ENCODE measurements around the gene RELN.

RELN gene

GRCh38 chr7:104010052-104010909 lies 20.8 kb upstream of the RELN start:
- H3K27ac ChIP-seq, result no peak overlapping the region
- ChIA-PET CTCF (interaction anchor here (0.7 to 1.1 kb wide), 2 partner anchors 15 kb away, joined by 3 to 4 read pairs; no protein-coding TSS in a partner anchor), POLR2A (ENCODE audit: low non-redundant PET) (no interaction called here)
- no peak for DNase-seq (ENCODE audit: low spot score)
- TF ChIP-seq CTCF (conservative IDR thresholded peaks at IDR 0.05; ENCODE audit: low read depth), result no peak

DNA sequence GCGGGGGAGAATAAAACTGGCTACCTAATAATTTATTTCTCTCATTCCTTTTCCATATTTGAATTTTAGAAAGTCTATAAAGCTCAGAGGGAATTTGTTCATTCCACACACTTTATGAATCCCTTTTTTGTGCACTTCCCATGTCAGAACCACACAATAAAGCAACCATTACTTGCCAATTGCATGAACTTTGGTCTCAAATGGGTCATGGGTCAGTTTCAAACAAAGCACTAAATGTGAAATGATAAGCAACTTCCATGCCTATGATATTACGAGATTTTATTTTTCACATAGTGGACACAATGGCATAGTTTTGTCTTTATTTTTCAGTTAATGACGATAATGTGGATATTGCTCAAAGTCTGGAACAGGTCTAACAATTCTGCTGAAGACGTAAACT lies 18.6 kb upstream of the RELN start:
- DNase-seq (ENCODE audit: low spot score), result no peak
- ChIA-PET CTCF (no interaction called here), POLR2A (ENCODE audit: low non-redundant PET) (no interaction called here)
- no peak for TF ChIP-seq CTCF (conservative IDR thresholded peaks at IDR 0.05; ENCODE audit: low read depth)
- H3K27ac ChIP-seq, result no peak overlapping the region

- DNase-seq (ENCODE audit: low spot score), result no peak
- no peak for TF ChIP-seq CTCF (conservative IDR thresholded peaks at IDR 0.05; ENCODE audit: low read depth)
- ChIA-PET CTCF (interaction anchor here (0.6 kb wide), 1 partner anchor 14 kb away, joined by 3 read pairs; no protein-coding TSS in a partner anchor), POLR2A (ENCODE audit: low non-redundant PET) (no interaction called here)
- no peak overlapping the region for H3K27ac ChIP-seq
Observed at GRCh38 chr7:104007614-104008013, 18.2 kb upstream of the RELN start.

GRCh38 chr7:104005197-104005596 lies 15.7 kb upstream of the RELN start:
- CTCF ChIA-PET, result no interaction called here

DNA sequence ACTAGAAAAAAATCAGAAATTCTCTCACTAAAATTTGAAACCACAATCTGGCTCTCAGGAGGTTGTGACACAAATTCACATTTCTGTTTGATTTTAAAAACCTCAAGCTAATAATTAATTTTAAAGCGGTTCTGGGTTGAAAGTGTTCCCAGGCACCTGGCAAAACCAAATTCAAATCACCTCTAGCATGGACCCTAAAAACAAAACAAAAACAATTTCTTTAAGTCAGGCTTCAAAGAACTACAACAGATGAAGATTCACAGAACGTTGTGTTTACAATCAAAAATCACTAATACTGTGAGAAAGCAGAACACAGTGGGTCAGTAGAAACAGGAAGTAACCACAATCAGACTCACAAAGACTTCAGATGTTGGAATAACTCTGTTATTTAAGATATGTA lies 7.2 kb upstream of the RELN start:
- ChIA-PET POLR2A (ENCODE audit: low non-redundant PET) (no interaction called here), CTCF (no interaction called here)
- no peak for DNase-seq (ENCODE audit: low spot score)

More at GRCh38 chr7:104005197-104005596, 15.7 kb upstream of the RELN start:
- TF ChIP-seq CTCF (conservative IDR thresholded peaks at IDR 0.05; ENCODE audit: low read depth), result no peak
- H3K27ac ChIP-seq, result no peak overlapping the region
- no peak for DNase-seq (ENCODE audit: low spot score)
- POLR2A ChIA-PET (ENCODE audit: low non-redundant PET), result no interaction called here

DNA sequence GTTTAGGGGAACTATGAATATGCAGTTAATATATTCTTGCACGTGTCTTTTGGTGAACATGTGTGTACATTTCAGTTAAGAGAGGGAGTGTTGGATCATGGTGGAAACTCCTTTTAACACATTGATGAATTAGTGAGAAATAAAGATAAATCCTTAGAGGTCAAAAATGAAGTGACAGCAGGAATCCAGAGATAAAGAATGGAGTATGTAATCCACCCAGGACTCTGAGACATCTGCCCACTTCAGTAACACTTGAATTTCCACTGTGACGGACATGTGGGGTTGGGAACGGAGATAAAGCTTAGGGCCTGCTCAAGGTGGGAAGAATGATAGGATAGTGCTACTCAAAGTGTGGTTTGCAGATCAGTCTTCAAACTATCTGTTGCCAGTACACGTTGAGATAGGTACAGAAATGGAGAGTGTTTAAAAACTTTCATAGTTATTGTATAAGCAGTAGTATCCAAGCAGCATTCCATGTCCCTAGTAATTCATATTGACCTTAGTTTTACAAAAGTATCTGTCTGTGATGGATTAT lies 6.6 kb upstream of the RELN start:
- no peak for TF ChIP-seq CTCF (conservative IDR thresholded peaks at IDR 0.05; ENCODE audit: low read depth)
- ChIA-PET POLR2A (ENCODE audit: low non-redundant PET) (no interaction called here), CTCF (no interaction called here)
- no peak for DNase-seq (ENCODE audit: low spot score)
- H3K27ac ChIP-seq, result no peak overlapping the region

More for the DNA sequence above, 7.2 kb upstream of the RELN start:
- no peak for TF ChIP-seq CTCF (conservative IDR thresholded peaks at IDR 0.05; ENCODE audit: low read depth)
- H3K27ac ChIP-seq, result no peak overlapping the region

All from RWPE1 (cell line).